Cortex of kidney (tissue), 1 donor: Measurements from ENCODE around the gene KRTAP13-1.

Source experiments
- DNase-seq: peaks from one replicate; lab custom pipeline; 2025; lab: John Stamatoyannopoulos, UW

Gene KRTAP13-1

GRCh38 chr21:30395731-30396130, at the start of gene KRTAP13-1:
Gene KRTAP13-1 (plus strand): TSS chr21:30396031. CDS start chr21:30396087, 56 bp downstream.
- no peak for DNase-seq

- DNase-seq, result no peak
These were observed 47.3 kb upstream of the KRTAP13-1 start, which contains the start of gene KRTAP23-1 for GRCh38 chr21:30348506-30348905. Gene KRTAP23-1 (minus strand): TSS chr21:30348606. CDS start chr21:30348606, 0 bp downstream.

GRCh38 chr21:30349572-30349971, 46.3 kb upstream of the KRTAP13-1 start:
- DNase-seq, result no peak

- no peak for DNase-seq
These were observed 44.3 kb upstream of the KRTAP13-1 start for GRCh38 chr21:30351534-30351933.

GRCh38 chr21:30354308-30355005, 41.4 kb upstream of the KRTAP13-1 start:
- no peak for DNase-seq

- no peak for DNase-seq
These were observed 39.9 kb upstream of the KRTAP13-1 start for GRCh38 chr21:30355906-30356305.

GRCh38 chr21:30372139-30372770, 23.6 kb upstream of the KRTAP13-1 start, which contains the start of gene KRTAP13-2:
Gene KRTAP13-2 (minus strand): TSS chr21:30372271. CDS start chr21:30372213, 58 bp downstream.
- no peak for DNase-seq

- no peak for DNase-seq
These were observed 13.6 kb upstream of the KRTAP13-1 start for GRCh38 chr21:30382201-30382600.

GRCh38 chr21:30391492-30392025, 4.3 kb upstream of the KRTAP13-1 start:
- DNase-seq, result no peak

GRCh38 chr21:30408782-30409494, 13.1 kb downstream of the KRTAP13-1 start:
- DNase-seq, result no peak

GRCh38 chr21:30415993-30416392, 20.2 kb downstream of the KRTAP13-1 start:
- no peak for DNase-seq

GRCh38 chr21:30425826-30426225, 30.0 kb downstream of the KRTAP13-1 start, which contains the start of gene KRTAP13-3:
Gene KRTAP13-3 (minus strand): TSS chr21:30425926. CDS start chr21:30425912, 14 bp downstream.
- DNase-seq, result no peak

GRCh38 chr21:30426731-30427130, 30.9 kb downstream of the KRTAP13-1 start:
- DNase-seq, result no peak

GRCh38 chr21:30430170-30430655, 34.4 kb downstream of the KRTAP13-1 start, which contains the start of gene KRTAP13-4:
Gene KRTAP13-4 (plus strand): TSS chr21:30430220. CDS start chr21:30430276, 56 bp downstream.
- no peak for DNase-seq

GRCh38 chr21:30434033-30434631, 38.3 kb downstream of the KRTAP13-1 start:
- no peak for DNase-seq

- DNase-seq, result no peak
These were observed 41.3 kb downstream of the KRTAP13-1 start for GRCh38 chr21:30437010-30437565.

- no peak for DNase-seq
These were observed 44.1 kb downstream of the KRTAP13-1 start, which contains the start of gene KRTAP15-1 for GRCh38 chr21:30439975-30440374. Gene KRTAP15-1 (plus strand): TSS chr21:30440275. CDS start chr21:30440328, 53 bp downstream.

- no peak for DNase-seq
These were observed 47.4 kb downstream of the KRTAP13-1 start for GRCh38 chr21:30443226-30443625.

- DNase-seq, result no peak
These were observed 48.4 kb downstream of the KRTAP13-1 start for GRCh38 chr21:30444204-30444603.
